ENCODE data around the gene RCOR1.

The RCOR1 gene

DNA sequence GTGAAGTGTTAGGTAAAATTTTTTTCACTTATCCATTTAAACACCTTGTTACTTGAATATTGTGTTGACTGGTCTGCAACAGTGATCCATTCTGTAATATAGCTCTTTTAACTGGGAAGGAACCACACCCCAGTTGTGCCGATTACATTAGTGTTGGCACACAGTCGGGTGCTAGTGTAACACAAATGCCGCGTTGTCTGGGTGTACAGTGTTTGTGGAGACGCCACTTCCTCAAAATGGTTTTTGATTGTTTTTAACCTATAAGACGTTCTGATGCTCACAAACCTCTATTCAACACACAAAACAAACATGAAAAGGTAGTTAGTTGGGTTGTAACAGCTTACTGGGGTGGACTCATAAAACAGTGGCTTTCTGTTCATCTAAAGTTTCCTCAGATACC, 136.8 kb downstream of the RCOR1 start:
- no peak for DNase-seq

DNA sequence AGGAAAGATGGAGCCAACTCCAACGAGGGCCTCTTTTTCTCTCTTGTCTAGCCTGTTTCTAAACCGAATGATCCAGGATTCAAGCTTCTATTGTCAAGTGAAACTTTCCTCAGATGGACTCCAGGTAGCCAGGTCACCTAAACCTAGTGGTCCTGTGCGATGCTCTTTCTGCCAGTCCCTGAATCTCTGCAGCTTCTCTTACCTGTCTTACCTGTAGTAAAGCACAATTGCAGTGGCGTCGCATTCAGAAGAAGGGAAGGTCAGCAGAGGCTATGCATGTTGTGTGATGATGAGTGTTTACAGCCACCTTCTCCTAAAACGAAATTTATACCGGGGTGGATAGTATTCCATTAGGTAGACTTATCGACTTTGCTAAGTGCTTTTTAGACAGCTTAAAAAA, 137.4 kb downstream of the RCOR1 start:
- no peak for DNase-seq

DNA sequence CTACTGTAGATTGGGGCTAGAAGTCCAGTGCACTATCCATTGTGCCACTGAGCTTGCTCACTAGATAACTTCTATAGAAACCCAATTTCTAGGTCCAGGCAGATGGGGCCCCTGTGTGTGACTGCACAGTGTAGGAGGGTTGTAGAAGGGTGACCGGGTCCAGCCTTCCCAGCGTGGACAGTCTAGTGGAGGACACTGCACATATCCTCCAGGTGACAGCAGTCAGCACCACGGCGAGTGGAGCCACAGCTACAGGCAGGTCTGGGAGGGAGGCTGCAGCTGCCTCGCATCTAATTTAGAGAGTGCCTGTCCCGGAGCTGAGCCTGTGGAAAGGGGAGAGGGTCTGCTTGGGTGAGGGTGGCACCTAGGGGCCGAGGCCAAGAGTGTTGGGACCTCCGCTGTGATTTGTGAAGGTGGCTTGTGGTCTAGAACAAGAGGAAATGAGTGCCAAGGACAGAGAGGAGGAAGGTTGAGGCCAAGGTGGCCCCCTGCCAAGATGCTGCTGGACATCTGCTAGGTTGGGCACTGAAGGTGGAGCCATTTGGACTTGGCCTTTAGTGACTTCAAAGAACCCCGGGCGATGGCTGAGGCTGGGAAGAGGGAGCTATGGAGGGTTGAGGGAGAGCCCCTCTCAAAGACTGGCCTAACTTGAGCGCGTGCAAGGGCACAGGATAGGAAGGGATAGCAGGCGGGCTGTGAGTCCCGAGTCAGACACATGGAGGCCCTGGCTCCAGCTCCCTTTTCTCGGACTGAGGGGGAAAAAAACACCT, 138.8 kb downstream of the RCOR1 start:
- DNase-seq = no peak

DNA sequence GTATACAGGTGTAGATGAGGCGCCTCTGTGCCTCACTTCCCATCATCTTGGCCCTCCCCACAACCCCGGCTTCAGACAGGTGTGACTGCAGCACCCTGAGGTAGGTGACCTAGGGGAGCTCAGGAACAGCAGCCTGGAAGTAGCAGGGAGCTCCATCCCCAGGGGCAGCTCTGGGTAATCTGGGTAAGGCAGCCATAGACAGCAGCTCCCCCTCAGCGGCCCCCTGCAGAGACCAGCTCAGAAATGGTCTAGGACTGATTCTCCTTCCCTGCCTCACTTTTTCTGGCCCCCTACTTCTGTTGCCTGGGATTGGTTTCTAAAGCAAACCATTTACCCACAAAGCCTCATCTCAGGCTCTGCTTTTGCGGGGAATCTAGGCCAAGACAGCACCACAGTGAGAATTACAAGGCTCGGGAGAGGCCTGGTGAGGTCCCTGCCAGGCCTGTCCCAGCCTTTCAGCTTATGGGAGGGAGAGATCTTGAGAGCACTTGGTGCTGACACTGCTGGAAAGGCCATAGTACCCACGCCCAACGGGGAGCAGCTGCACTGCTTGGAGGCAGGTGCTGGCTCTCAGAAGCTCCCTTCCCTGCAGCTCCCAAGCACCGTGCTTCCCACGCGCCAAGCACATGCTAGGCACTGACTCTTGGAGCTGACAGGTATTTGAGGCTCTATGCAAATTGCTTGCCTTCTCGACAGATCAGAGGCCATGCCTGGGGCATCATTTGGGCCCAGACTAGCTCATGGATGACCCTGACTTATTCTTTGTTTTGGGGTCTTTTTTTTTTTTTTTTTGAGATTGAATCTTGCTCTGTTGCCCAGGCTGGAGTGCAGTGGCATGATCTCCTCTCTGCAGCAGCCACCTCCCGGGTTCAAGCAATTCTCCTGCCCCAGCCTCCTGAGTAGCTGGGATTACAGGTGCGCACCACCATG, 139.7 kb downstream of the RCOR1 start:
- no peak for DNase-seq

DNA sequence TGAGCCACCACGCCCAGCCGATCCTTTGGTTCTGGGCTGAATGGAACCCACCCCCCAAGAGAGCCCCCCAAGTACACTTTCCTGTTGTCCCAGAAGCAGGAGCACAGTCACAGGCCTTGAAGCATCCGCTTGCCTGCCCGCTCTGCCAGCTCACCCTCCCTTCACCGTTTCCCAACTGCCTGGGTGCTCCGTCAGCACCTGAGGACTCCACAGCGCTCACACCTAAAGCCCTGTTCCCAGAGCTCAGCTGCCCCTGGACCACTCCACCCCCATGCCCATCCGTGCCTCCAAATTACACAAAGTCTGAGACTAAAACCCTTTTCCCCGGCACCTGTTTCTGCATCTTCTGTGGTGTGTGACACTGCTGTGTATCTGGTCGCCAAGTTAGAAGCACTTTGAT, 140.5 kb downstream of the RCOR1 start:
- no peak for DNase-seq

DNA sequence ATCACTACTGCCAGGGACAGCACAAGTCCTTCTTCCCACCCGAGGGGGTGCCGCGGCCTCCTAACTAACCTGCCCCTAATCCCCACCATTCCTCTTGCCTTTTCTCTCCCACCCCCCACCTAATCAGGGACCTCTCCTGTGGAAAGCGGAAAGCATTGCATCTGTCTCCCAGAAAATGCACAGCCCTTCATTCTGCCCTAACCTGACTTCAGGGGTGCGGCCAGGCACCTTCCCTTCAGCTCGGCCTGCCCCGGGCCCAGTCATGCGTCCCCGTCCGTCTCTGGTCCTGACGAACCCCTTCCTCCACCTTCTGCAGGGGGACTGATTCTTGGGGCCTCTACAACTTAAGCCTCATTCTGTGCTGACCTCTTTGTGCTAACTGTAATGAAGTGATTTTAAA, 140.9 kb downstream of the RCOR1 start:
- no peak for DNase-seq

DNA sequence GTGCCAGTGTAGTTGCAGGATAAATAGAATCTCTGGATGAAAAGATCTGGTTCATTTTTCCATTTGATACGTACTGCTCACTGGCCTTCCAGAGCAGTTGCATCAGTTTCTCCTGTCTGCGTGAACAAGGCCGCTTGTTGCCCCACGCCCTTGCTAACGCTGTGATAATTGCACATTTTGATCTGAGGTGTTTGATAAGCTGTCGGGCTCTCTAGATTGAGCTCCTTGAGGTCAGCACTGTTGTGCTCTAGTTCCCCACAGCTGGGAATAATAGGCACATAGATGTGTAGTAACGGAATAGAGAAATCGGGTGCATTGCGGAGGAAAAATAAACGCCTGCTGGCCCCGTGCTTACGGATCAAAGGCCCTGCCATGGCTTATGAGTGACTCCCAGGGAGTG, 142.0 kb downstream of the RCOR1 start:
- no peak for DNase-seq

DNA sequence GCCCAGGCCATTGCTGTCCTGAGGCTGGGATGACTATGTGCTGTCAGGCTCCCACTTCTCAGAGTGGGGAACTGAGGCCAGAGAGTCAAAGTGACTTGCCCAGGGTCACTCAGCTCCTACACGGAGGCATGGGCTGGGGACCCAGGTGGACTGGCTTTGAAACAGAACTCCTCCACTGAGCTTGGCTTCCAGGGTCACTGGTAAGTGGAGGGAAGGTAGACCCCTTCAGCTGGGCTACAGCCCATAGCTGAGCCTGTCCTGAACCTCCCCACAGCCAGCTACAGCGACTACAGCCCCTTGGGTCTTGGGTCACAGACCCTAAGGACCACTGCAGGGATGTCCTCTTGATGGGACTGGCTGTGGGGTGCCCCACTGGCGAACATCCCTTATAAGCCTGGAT, 144.5 kb downstream of the RCOR1 start:
- no peak for DNase-seq

DNA sequence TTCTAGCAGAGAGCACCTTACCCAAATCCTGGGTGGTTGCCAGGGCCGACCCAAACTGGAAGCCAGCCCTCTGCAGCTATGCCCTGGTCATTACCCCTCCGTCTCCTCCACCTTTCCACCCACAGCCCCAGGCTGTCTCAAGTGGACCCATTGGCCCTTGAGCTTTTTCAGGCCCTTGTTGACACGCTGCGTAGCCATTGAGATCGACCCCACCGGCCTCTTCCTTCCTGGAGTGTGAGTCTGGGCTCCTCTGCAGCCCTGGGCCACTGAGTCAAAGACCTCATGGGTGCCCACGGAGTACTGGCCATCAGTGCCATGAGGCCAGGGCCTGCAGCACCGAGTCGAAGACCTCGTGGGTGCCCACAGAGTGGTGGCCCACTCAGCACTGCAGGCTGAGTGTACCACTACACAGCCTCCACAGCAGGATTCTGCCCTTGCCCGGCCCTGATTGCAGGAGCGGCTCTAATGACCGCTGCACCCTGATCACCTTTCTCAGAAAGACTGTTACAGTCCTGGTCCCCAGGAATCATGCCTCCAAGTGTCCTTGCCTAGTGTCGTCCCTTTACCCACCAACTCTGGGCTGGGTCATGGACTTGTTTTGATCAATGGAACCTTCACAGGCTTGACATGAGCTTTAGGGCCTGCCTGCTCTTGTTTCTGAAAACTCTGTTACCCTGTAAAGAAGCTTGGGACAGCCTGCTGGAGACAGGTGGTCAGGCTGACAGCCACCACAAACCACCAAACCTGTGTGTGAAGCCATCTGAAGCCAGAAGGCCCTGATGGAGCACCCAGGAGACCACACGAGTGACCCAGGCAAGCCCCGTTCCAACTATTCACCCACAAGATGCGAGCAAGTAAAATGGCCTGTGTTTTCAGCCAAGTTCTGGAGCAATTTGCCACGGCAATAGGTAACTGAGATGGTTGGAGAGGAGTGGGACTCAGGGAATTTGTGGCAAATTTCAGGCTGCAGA, 145.2 kb downstream of the RCOR1 start:
- DNase-seq = no peak

DNA sequence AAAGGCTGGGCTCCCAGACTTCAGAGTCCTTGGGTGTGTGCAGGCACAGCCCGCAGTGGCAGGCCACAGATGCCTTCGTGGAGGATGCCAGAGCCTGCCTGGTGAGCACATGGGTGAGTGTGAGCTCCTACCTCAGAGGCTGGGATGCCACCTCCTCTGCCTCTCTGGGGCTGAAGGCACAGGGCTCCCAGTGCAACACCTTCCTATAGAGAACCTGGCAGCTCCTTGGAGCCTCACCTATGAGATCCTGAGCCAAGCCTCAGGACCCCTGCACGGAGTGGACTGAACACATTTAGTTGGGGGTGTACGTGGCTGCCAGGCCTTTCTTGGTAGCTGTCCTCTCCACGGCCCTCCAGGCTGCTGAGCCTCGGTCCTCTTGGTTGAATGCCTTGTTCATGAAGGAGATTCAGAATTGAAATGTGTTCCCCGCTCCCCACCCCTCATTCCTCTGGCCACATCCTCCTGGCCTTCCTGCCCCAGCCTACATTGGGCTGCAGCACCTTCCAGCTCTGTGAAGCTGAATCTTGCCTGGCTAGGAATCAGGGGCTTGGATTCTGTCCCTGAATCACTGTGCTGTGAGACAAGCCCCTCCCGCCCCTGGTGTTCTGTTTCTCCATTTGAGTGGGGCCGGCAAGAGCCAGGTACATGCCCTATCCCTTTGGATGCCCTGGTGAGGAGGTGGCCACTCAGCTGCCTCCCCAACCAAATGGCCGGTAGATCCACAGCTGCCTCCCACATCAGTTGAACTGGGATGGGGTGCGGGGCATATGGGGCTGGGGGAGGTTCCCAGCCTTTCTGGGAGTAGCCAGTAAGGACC, 146.1 kb downstream of the RCOR1 start:
- no peak for DNase-seq

DNA sequence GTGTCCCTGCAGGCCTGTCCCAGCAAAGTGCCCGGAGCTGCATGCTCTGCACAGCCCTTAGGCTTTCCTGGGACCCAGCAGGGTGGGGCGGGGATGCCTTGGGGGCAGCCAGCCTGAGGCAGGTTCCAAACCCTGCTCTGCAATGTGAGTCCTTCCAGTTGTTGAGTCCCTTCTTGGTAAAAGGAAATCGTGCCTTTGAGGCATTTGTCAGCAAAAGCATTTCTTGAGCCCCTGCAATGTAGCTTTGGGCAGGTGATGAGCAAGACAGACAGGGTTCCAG, 146.7 kb downstream of the RCOR1 start:
- no peak for DNase-seq

DNA sequence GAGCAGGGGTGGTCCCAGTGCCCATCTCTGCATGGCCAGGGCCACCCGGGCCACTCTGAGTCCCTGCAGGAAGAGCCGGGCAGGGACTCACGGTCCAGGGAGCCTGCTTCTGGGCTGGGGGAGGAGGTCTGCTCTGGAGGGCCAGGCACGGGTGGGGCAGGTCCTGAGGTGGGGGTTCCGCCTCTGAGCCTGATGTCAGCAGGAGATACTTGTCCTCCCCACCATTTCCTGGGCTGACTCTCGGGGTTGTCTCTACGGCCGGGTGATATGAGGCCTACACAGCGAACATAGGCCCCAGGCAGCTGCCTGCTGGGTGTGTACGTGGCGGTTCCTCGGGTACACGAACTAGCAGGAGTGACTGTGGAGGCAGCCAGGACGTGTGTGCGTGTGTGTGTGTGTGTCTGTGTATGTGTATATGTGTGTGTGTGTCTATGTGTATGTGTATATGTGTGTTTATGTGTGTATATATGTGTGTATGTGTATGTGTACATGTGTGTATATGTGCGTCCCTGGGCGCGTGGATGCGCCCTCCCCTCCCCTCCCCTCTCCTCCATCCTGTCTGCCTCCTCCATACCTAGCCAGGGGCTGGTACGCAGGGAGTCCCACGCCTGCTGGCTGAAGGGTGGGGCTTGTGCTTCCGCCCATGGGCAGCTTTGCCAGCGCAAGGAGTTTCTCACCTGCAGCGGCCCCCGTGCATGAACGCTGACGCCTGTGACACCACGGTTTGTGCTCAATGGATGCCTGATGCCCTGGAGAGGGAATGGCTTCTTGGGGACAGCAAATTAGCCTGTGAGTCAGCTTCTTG, 154.4 kb downstream of the RCOR1 start:
- no peak for DNase-seq

DNA sequence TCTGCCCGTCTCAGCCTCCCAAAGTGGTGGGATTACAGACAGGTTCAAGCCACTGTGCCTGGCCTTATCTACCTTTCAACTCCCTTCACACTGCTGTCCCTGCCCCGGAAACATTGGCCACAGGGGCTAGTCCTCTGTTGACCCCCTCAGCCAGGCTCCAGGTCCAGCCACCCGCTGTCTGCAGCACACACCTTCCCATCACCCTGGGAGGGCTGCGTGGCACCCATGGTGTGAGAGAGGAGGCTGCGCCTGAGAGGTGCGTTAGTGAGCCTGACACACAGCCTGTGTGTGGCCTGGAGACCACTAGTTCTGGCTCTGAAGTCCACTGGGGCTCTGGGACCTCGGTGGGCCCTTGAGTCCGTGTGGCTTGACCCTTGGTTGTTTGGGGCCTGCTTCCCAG, 156.4 kb downstream of the RCOR1 start:
- DNase-seq = no peak

DNA sequence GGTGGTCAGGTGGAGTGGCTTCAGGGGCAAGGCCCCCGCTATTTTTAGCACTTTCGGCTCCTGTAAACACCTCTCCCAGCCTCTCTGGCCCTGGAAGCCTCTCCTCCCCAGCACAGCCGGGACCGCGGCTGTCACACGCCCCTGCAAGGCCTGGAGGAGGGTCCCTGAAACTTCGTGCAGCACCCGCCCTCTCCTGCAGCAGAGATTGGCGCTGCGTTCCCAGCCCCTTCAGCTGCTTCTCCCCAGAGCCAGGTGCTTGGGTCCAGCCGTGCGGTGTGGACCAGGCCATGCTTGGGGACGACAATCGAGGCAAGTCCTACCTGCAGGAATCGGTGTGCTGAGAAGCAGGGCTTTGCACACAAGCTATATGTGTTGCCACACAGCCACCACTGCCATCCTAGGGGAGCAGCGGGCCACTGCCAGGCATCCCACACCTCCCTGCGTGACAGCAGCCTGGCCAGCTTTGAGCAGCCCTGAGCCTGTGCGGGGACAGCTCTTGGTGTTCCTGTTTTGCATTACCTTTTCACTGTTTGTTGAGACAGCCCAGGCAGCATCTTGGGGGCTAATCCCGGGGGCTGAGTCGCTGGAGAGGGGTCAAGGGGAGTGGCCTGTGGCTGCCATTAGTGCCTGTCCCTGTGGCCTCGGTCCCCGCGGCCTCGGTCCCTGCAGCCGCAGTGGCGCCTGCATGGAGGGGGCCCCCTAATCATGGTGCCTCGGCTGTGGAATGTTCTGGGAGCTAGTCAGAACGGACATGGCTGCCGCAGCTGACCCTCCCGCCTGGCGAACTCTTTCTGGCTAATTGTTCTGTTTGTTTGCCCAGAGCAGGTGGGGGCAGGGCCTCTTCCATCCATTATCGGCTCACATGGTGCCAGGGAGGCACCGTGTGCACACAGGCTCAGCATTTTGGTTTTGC, 157.2 kb downstream of the RCOR1 start:
- DNase-seq = no peak

DNA sequence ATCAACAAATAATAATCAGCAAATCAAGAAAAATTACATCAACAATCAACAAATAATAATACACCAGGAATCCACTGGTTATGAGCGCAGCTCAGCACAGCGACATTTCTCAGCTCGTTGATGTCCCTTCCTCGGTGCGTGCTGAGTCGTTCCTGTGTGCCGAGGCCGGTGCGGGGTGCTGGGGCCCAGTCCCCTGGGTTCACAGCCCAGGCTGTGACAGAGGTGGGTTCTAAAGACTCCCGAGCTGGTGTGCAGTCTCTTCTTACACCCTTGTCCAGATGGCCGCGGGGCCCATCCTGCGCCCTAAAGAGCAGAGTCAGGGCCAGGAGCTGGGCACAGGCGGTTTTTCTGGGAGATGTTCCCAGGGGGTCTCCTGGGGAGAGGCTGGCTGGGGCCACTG, 157.9 kb downstream of the RCOR1 start:
- no peak for DNase-seq

DNA sequence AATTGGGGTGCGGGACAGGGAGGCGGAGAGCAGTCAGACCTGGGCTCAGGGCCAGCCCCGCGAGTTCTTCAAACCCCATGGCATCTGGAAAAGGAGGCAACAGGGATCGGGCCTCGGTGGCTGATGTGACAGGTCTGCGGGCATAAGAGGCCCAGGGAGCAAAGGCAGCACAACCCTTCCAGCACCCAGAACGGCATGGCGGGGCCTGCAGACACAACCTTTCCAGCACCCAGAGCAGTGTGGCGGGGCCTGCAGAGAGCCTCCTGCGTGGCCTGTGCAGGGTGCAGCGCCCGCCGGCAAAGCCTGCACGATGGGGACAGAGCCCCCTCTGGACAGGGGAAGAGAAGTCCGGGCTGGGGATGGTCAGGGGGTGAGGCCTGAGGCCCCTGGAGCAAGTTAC, 158.6 kb downstream of the RCOR1 start:
- DNase-seq = no peak

DNA sequence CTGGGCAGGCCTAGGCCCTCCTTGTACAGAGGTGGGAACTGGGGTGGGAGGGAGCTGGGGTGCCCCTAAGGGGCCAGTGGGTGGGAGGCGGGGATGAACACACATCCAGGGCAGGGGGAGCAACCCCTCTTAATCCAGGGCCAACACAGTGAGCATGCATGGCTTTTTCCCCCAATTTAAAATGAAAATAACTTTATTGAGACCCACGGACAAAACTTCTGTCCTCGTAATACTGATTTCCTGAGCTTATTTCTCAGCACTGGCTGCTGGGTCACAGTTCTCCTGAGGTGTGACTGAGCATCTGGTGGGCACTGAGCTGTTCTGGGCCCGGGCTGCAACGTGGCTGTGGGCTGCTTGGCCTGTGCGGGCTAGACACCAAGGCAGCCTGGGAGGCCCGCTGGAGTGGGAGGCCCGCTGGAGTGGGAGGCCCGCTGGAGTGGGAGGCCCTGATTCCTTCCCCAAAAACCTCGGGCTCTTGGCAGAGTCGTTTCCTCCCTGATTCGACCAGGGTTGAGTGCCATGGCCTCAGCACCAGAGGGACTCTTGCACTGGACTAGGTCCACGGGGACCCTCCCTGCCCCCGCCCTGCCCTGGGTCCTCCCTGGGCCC, 159.9 kb downstream of the RCOR1 start:
- no peak for DNase-seq

DNA sequence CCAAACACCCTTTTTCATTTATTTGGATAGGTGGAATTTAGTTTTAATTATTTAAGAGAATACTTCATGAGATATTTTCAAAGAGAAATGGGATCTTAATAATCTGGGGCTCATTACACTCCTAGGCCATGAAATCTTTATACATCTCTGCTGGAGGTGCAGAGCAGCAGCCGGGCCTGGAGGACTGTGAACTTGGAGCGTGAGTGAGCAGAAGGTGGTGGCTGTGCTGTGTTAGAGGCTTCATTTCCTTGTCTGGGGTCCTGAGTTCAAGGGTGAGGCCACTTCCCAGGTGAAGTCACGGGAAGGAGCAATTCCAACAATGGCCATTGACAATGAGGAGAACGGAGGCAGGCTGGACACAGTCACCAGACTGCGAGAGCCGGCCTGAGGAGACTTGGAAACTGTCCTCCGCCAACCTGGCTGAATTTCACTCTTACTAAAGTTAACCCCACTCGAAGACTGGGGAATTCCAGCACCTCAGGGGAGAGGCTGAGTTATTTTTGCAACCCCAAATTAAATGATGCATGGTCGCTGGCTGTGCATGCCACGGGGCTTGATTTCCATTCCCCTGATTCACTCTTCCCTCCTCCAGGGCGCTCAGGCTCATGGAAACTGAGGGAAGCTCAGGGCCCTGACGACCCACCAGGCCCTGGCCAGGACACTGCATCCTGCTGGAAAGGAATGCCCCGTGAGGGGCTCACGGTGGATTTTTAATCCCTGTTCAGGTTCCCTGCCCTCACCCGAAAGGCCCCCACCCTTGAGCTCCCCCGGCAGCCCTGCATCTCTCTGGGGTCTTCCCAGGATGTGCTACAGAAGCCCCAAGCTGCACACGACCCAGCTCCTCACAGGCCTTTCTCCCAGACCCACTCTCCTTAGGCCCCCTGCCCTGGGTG, 162.2 kb downstream of the RCOR1 start:
- DNase-seq = no peak

DNA sequence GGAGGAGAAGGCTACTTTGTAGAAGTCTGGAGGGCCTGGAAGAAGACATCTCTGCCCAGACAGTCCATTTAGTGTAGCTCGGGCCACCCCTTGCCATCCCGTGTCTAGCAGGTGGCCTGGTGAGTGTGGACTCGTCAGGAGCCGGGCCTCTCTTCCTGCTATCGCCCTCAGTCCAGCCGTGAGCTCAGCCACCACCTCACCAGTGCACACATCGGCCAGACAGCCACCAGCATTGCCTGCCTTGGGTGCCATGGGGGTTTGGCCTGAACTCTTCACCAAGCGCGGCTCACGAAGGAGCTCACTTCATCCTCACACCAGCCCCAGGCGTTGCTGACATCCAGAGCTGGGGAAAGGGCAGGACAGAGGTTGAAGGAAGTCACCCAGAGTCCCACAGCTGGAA, 165.2 kb downstream of the RCOR1 start:
- no peak for DNase-seq

All from CD4-positive, alpha-beta T cell treated with Interleukin-21 for 1 hour (primary cell).